HG03066 (cell line): Measurements from ENCODE around the gene LENG9.

ENCODE experiments used
- ATAC-seq: cut with Tn5 transposase; IDR thresholded peaks from one replicate; pipeline ENCODE4 v1.9.1; 2021; ENCODE audit warnings: low read depth; ENCODE audit not compliant: unreplicated experiment

Gene LENG9

DNA sequence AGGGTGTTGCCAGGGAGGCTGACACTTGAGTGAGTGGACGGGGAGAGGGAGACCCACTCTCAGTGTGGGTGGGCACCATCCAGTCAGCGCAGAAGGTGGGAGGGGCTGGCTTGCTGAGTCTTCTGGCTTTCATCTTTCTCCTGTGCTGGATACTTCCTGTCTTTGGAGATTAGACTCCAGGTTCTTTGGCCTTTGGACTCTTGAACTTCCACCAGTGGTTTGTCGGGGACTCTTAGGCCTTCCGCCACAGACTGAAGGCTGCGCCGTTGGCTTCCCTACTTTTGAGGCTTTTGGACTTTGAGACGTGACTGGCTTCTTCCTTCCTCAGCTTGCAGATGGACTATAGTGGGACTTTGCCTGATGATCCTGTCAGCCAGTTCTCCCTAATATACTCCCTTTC lies 18.8 kb downstream of the LENG9 start:
- ATAC-seq, result no peak

DNA sequence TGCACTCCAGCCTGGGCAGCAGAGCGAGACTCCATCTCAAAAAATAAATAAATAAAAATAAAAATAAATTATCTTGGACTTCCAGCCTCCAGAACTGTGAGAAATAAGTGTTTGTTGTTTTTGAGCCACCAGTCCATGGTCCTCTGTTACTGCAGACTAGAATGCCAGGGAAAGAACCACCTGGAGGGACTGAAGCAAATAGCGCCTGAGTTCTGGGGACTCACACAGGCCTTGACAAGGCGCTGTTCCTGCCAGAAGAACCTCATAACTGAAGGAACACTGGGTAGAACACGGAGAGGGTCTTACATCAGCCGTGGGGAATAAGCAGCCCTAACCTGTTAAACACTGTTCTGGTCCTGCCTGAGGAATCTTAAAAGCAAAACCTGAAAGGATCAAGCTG lies 22.9 kb downstream of the LENG9 start:
- ATAC-seq, result no peak

DNA sequence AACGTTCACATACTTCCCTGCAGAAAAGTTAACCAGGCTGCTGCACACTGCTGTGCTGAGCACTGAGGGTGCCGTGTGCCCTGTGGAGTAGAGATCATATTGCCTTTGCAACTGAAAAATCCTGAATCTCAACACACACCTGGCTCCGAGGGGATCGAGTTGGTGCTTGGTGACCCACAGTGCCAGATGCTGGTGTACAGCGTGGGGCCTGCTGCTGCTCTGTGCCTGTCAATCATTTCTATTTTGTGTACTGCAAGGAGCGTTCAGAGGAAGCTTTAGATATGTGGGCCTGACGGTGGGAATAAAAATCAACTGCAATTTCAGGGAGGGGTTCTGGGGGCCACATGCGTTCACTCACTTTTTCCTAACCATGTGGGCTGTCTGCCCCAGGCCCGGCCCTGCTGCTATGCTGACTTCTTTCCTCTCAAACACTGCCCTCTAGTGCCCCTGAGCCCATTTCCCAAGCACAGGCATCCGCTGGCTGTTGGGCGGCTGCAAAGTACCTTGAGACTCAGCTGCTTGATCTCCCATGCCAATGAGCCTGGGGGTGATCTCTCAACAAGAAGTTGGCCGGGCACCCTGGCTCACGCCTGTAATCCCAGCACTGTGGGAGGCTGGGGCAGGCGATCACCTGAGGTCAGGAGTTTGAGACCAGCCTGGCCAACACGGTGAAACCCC lies 24.3 kb downstream of the LENG9 start:
- ATAC-seq, result no peak

DNA sequence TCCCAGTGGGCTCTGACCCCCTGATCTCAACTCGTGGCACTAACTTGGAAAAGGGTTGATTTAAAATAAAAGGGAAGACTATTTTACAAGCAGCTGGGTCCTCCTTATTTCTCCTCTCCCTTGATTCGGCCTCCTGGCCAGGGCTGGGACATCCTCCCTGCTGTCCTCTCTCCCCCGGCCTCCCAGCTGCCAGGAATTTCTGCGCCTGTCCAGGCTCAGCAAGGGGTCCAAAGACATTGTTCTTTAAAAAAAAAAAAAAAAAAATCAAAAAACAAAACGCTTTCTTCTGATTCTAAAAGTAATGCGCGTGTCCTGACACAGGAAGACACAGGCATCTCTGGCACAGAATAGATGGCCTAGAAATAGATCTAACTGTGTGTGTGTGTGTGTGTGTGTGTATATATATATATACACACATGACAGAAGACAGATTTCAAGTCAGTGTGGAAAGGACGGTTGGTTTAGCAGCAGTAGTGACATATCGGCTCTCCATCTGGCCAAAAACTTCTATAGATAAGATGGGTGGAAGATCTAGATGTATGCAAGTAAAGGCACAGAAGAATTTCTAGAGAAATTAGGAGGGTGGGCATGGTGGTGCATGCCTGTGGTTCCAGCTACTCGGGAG lies 26.8 kb downstream of the LENG9 start:
- no peak for ATAC-seq

DNA sequence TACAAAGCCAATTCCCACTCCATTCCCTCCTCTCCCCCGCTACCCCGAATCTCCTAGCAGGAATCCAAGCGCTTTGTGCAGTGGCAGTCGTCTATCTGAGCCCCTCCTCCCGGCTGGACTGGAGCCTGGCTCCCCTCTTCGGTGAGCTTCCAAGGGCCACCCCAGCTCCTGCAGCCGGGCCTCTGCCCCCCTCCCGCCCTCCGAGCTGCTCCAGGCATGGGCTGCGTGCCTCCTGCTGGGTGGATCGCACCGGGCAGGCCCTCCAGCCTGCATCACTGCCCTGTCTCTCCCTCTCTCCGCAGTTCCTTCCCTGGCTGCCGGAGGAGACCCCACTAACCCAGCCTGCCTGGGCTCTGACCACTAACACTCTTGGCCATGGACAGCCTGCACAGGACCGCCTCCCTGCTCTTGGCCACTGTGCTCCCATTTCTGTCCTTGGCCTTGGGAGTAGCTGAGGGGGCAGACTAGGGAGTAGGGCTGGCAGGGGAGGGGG lies 27.5 kb downstream of the LENG9 start:
- no peak for ATAC-seq

DNA sequence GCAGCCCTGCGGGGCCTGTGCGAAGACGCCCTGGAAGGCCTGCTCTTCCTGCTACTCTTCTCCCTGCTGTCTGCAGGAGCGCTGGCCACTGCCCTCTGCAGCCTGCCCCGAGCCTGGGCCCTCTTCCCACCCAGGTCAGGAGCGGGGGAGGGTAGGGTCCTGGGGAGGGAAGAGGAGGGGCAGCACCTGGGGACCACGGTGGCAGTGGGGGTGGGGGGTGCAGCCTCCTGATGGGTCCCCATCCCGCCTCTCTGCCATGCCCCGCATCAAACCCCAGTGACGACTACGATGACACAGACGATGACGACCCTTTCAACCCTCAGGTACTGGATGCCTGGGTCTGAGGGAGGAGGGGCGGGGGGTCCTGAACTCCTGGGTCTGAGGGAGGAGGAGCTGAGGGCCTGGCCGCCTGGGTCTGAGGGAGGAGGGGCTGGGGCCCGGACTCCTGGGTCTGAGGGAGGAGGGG lies 28.0 kb downstream of the LENG9 start:
- no peak for ATAC-seq

DNA sequence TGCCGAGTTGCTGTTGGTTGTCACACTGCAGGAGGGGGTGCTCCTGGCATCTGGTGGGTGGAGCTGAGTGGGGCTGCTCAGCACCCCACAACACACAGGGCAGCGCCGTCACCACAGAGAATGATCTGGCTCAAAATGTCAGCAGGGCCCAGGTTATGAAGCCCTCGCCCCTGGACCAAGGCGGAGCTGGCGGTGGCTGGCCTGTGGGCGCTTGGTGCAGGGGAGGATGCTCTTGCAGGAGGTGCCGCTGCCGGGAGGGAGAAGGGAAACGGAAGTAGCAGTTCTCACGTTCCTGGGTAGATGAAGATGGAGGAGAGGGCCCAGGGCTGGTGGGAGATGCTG lies 28.7 kb downstream of the LENG9 start:
- no peak for ATAC-seq

DNA sequence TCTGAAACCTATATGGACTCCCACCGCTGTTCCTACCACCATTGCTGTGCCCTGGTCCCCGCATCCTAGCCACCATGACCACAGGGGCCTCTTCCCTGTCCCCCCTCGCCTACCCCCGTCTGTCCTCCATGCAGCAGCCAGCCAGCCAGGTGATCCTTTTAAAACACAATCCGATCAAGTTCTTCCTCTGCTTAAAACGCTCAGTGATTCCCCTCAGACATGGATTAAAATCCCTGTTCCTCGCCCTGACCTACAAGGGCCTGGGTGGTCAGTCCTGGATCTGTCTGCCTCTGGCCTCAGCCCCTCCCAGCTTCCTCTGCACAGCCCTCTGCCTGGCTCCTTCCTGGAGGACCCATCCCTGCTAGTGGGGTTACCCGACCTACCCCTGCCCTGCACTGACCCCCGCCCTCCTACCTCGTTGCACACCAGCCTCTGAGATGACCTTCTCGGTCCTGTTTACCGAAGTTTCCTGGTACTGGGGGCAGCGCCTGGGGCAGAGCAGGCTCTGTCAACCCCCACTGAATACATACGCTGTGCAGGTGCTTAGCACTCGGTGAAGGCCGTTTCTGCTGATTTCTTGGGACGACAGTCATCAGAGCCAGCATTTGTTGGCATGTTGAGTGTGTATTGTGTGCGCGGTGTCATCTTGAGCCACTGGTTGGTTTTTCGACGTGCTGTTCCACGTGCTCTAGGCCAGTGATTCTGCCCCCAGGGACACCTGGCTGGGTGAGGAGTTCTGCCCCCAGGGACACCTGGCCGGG lies 29.3 kb downstream of the LENG9 start:
- ATAC-seq, result no peak

DNA sequence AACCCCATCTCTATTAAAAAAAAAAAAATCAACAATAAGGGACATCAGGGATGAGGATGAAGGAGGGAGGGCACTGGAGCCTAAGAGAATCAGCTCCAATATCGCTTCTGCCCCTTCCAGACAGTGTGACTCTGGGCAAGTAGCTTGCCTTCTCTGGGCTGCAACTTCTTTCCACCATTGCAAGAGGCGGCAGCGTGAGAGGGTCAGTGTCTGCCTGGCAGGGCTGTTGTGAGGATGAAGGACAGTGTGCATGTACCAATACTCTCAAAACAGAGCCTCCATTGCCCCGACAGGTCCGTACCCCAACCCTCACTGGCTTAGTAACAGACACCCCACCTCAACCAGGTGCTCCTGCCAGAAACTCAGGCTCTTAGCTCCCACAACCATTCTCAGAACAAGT lies 29.9 kb downstream of the LENG9 start:
- ATAC-seq, result no peak

DNA sequence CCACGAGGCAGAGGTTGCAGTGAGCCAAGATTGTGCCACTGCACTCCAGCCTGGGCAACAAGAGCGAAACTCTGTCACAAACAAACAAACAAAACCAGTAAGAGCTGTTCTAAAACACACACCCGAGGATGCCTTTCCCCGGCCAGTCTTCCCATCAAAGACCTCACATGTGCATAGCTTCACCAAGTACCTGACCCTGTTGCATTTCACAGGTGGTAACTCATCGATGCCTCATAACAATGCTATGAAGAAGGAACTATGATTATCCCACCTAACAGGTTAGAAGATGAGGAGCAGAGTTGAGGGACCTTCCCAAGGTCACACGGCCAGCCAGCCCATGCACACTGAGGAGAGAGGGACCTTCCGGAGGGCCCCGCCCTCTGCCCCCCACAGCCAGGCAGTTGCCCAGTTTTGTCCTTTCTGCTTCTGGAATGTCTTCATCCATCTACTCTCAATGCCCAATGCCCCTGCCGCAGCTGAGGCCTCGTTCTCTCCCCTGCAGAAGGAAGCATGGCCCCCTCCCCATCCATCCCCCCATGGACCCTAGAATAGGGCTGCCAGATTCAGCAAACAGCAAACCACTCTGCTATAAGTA lies 31.3 kb downstream of the LENG9 start:
- ATAC-seq, result no peak

DNA sequence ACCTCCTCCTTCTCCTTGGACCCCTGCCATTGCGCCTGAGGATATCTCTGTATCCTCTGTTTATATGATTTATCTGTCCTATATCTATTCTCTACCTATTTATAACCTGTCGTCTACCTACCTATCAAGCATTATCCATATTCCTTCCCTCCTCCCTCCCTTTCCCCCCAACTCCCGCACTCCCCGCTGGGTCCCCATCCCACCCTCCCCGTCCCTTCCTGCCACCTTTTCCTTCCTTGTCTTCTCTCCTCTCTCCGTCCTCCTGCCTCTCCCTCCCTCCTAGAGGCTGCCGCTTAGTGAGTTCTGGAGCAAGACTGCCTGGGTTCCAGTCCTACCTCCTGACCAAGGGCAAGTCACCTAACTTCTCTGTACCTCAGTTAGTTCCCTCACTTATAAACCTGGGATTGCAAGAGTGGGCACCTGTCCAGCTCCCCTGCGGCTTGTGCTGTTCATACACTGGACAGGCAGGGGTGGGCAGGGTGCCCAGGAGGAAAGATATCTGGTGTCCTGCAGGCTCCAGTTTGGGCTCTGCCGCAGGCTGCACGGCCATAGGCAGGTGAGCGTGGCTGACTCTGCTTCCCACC lies 32.2 kb downstream of the LENG9 start:
- no peak for ATAC-seq

DNA sequence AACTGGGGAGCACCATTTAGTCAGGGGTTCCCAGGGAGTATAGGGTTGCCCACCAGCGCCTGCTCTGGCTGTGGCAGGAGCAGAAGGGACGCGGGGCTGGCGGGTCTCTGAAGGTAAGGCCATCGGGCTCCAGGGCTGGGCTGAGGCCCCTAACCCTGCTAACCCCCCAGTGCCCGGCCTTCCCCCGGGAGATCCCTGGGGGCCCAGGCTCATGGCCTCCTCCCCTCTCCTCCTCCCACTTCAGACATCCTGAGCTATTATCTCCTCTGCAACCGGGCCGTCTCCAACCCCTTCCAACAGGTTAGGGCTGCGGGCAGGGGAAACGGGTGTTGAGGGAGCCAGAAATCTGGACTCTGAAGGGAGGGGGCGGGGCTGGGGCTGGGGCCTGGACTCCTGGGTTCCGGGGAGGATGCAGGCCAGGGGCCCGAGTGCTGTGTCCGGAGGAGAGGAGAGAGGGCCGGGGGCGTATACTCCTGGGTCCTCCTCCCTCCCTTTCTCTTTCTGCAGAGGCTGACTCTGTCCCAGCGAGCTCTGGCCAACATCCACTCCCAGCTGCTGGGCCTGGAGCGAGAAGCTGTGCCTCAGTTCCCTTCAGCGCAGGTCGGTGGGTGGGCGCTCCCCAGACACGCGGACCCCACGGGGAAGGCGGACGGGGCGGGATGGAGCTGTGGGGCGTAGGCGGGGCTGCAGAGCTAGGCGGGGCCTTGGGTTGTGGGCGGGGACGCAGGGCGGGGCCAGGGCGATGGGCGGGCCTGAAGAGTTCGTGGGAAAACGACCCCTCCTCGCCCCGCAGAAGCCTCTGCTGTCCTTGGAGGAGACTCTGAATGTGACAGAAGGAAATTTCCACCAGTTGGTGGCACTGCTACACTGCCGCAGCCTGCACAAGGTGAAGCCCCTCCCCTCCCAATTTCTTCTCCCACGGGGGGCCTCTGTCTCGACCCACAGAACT lies 33.0 kb downstream of the LENG9 start:
- no peak for ATAC-seq

DNA sequence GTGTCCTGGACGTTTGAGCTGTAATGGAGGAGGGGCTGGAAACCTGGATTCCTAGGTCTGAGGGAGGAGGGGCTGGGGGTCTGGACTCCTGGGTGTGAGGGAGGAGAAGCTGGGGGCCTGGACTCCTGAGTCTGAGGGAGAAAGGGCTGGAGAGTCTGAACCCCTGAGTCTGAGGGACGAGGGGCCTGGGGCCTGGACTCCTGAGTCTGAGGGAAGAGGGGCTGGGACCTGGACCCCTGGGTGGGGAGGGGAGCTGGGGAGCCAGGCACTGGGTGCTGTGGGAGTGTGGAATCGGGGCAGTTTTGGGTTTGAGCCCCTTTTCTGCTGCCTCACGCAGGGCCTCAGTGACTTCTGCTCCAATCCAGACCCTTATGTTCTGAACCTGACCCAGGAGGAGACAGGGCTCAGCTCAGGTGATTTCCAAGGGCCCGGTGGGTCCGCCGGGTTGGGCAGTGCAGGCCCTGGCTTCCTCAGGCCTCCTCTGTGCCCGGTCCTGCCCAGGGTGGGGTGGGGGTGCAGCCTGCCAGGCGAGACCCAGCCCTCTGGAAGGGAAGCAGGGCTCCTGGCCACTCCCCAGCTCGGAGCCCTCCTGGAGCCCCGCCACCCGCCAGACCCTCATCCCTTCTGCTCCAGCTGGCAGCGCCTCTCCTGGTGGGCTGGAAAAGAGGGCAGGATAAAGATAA lies 33.9 kb downstream of the LENG9 start:
- ATAC-seq, result no peak

DNA sequence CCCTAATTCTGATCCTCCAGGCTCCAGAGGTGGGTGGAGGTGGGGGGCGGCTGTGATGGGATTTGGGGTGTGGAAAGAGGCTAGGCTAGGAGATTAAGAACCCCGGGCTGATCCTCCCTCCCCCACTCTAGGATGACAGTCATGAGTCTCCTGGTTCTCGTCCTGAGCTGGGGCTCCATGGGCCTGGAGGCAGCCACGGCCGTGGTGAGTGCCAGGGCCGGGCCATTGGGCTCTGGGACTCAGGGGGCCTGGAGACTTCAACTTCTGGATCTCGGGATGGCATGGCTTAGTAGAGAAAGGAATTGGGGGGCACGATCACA lies 34.4 kb downstream of the LENG9 start:
- ATAC-seq, result no peak

DNA sequence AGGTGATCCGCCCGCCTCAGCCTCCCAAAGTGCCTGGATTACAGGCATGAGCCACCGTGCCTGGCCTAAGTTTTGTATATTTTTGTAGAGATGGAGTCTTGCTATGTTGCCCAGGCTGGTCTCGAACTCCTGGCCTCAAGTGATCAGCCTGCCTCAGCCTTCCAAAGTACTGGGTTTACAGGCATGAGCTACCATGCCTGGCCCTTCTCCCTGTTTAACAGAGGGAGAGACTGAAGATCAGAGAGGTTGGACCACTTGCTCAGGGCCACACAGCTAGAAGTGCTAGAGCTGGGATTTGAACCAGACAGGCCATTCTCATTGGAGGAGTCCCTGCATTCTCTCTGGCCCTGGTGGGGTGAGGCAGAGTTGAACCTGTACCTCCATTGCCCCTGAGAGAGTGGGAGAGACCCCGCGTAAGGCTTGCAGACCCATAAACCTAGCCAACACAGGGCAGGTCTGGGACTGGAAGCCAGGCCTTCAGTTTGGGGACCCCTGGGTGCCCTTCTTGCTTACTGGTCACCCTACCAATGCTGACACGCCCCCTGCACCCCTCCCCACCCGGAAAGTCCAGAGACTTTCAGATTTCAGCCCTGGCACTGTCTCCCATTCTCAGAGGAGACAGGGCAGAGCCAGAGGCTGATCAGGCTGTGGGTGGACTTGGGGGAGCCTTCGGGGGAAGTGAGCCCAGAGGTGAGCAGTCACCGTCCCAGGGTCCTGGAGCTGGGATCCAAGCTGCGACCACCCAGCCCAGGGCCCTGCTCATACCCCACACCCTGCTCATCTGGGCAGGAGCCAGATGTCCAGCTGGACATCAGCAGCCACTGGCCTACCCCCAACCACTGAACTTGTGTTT lies 35.0 kb downstream of the LENG9 start:
- no peak for ATAC-seq

DNA sequence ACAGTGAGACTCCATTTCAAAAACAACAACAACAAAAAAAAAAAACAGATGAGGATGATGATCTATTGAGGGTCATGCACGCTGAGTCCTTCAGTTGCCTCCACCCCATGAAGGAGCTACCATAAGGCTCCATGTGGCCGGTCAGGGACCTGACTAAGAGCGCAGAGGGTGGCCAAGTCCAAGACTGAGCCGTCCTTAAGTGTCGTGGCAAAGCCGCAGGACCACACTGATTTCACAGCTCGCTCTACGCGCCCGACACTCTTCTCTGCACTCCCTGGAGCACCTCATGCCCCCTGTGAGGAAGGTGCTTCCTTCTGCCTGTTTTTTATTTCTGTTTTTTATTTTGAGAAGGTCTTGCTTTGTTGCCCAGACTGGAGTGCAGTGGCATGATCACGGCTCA lies 36.0 kb downstream of the LENG9 start:
- ATAC-seq, result no peak

DNA sequence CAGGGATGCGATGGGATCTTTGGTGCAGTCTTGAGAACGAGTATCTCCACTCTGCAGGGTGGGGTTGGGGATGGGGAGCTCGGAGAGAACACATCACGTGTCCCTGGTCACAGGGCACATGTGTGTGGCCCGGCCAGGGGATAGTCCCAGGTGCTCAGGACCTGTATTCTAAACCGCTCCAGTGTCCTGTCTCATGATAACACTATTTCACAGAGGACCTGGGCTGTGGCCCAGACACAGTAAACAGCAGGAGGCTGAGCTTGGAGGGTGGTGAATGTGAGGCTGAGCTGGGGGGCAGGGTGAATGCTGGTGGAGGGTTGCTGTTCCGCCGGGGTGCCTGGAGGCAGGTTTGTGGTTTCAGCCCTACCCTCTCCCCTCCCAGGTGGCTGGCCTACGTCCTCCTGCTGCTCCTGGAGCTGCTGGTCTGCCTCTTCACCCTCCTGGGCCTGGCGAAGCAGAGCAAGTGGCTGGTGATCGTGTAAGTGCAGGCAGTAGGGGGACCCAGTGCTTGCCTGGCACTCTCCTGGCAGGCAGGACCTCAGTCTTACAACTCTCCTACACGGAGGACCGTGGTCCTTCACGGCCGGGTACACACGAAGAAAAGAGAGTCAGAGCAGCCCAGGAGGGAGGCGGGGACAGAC lies 37.2 kb downstream of the LENG9 start:
- ATAC-seq, result no peak

DNA sequence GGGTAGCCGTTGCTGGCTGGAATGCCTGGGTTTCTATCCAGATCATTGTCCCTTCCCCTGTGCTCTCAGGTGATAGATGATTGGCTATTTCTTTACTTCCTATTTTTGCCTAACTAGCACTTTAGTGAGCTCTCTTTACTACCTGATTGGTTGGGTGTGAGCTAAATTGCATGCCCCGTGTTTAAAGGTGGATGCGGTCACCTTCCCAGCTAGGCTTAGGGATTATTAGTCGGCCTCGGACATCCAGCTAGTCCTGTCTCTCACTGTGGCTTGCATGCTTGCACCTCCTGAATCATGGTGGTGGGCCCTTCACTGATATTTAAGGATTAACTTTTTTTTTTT lies 38.2 kb downstream of the LENG9 start:
- ATAC-seq, result no peak
